ENCODE data around the gene LRRC72.
"Not testable (repeated sequence)": the region's sequence is repeated elsewhere in the genome, so short reads cannot be mapped to it uniquely, and the experiment has no call there.

LRRC72 gene

GRCh38 chr7:16526742-16527540, at the start of gene LRRC72:
LRRC72 (plus strand) TSS chr7:16526825; CDS start chr7:16526953, 128 bp downstream.
- no peak for DNase-seq

GRCh38 chr7:16479161-16479560, 47.5 kb upstream of the LRRC72 start:
- no peak for DNase-seq

- DNase-seq: no peak
Observed at GRCh38 chr7:16479591-16479990, 47.0 kb upstream of the LRRC72 start.

- DNase-seq: peak; percentile 82
Observed at GRCh38 chr7:16484453-16485158, 42.0 kb upstream of the LRRC72 start.

DNA sequence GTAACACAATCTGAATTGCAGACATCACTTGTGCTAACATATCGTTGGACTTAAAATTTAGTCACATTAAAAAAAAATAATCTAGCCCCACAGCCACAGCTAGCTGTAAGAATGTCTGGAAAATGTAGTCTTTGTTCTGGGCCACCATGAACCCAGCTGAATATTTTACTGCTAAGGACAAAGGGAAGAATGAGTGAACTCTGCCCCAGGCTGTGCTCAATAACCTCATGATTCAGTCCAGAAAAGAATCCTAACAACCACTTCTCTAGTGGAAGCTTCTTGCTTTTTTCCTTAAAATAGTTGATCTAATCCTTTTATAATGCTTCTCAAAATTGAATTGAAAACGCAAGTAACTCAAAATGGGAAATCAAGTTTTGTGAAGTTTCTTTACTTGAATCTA, 35.5 kb upstream of the LRRC72 start:
- DNase-seq: no peak

- peak; percentile 14 for DNase-seq
Observed at GRCh38 chr7:16492513-16493062, 34.0 kb upstream of the LRRC72 start.

- no peak for DNase-seq
Observed at GRCh38 chr7:16493266-16493665, 33.4 kb upstream of the LRRC72 start.

- peak; percentile 32 for DNase-seq
Observed at GRCh38 chr7:16494551-16494950, 32.1 kb upstream of the LRRC72 start.

GRCh38 chr7:16494955-16495719, 31.5 kb upstream of the LRRC72 start:
- no peak for DNase-seq

GRCh38 chr7:16498122-16498521, 28.5 kb upstream of the LRRC72 start:
- DNase-seq: no peak

- DNase-seq: no peak
Observed at GRCh38 chr7:16502303-16502702, 24.3 kb upstream of the LRRC72 start.

DNA sequence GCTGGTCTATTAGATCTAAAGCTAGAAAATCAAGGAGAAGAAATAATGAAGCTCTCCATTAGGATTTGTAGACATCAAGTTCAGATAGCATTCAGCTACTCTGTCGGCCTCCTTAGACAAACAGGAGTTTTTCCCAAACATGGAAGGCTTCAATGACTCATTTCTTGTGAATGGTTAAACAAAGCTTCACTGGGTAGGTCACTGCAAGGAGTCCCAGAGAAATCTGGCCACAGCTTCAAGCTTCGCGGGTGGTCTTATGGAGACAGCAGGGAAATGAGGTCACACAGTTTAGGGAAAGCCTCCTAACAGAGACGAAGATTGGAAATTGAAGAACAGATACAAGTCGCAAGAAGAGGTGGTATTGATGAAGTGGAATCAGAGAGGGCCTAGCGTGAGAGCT, 22.6 kb upstream of the LRRC72 start:
- DNase-seq: peak; percentile 2

- DNase-seq: not testable (repeated sequence)
Observed at GRCh38 chr7:16506422-16506821, 20.2 kb upstream of the LRRC72 start.

- DNase-seq: no peak
Observed at GRCh38 chr7:16509829-16510228, 16.8 kb upstream of the LRRC72 start.

DNA sequence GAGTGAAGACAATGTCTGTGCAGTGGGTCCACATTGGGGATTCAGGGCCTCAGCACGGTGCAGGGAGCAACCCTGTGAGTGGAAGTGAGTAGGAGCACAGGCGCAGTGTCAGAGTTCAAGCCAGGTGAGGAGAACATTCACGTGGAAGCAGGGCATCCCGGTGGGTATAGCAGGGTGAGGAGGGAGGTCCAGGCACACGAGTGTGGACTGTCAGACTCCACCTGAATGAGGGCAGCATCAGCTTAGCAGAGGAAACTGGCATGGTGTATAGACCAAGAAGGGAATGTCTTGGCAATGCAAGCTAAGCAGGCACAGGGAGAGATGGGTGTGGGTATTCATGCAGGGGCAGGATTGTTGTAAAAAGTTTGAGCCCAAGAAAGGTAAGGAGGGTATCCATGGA, 15.3 kb upstream of the LRRC72 start:
- no peak for DNase-seq

GRCh38 chr7:16512097-16512496, 14.5 kb upstream of the LRRC72 start:
- DNase-seq: no peak

DNA sequence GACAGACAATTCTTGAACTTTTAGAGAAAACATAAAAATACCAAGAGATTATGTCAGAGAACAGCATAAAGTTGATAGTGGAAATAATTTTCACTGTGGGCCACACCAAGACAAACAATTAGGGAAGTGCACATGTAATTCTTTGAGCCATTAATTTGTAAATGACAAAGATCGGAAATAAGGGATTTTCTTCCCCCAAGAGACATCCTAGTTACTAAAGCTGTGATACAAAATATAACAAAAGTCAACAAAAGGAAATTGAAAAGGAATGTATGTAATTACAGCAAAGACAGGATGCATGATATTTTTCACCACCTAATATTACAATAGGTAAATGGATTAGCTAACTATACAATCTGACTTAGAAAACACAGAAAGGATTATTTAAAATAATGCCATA, 12.4 kb upstream of the LRRC72 start:
- no peak for DNase-seq

DNA sequence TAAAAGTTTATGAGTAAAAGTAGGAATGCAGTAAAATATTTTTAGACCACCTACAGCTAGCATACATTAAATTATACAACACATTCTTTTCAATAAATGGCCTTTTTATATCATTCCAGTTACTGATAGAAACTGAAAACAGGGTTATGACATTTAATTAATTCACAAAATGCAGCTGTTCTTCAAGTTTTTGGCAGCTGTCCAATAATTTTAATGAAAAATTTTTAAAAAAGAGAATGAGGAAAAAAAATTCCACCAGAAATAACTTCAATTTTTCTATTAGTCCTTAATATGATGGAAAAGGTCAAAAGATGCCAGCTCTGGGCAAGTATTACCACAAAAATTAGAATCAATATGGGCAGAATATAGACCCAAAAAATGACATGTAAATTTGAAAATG, 11.9 kb upstream of the LRRC72 start:
- no peak for DNase-seq

DNA sequence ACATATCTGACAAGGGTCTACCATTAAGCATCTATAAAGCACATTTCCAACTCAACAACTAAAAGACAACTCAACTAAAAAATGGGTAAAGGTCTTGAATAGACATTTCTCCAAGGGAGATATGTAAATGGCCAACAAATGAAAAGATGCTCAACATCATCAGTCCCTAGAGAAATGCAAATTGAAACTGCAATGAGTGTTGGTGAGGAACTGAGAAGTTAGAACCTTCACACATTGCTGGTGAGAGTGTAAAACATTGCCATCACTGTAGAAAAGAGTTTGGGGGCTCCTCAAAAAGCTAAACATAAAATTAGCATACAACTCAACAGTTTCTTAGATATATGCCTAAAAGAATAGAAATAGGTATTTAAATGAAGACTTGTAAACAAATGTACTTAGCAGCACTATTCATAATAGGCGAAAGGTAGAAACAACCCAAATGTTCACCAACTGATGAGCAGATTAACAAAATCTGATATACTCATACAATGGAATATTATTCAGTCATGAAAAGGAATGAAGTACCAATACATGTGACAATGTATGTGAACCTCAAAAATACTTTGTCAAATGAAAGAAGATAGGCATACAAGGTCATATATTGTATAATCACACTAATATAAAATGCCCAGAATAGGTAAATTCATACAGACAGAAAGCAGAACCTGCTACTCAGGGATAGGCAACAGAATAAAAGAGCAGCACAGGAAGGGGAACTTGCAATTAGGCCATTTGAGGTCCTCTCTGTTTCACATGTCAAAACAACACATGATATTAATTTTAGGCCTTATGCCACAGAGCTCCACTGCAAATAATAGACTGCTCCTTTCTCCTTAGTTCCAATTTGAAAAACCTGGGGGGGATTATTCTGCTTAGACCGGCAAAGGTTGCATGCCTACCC, 10.6 kb upstream of the LRRC72 start:
- no peak for DNase-seq

GRCh38 chr7:16519985-16520384, 6.6 kb upstream of the LRRC72 start:
- DNase-seq: not testable (repeated sequence)

GRCh38 chr7:16524332-16524731, 2.3 kb upstream of the LRRC72 start:
- DNase-seq: no peak

DNA sequence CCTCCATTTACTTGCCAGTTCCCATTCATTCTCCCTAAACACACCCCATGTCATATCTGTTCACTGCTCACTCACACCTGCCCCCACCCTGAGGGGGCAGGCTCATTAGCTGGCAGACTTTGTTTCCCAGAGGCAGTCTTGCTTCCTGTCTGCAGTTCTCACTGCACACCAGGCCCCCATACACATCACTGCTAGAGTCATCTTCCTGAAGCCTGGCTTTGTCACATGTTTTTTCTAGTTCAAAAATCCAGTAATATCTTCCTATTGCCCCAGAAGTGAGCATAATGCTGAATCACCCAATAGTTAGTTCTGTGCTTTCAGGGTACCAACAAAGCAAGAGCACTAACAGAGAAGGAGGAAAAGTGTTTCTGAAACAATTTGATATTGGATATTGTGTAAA, 1.9 kb downstream of the LRRC72 start:
- DNase-seq: no peak

All from kidney glomerular epithelial cell (primary cell).